22Rv1 (cell line): ENCODE measurements around the gene DNAH8.

Experiments
- ZFX ChIP-seq: fragments of 450-650 bp; IDR thresholded peaks from 2 replicates; pipeline ENCODE4 v1.6.1; 2017; ENCODE audit warnings: antibody characterized with exemption, borderline replicate concordance
- TF ChIP-seq, protein P1 (sequence below): fragments of 450-650 bp; IDR thresholded peaks from 2 replicates; pipeline ENCODE4 v1.5.1; 2017; ENCODE audit warnings: mild to moderate bottlenecking

DNA sequence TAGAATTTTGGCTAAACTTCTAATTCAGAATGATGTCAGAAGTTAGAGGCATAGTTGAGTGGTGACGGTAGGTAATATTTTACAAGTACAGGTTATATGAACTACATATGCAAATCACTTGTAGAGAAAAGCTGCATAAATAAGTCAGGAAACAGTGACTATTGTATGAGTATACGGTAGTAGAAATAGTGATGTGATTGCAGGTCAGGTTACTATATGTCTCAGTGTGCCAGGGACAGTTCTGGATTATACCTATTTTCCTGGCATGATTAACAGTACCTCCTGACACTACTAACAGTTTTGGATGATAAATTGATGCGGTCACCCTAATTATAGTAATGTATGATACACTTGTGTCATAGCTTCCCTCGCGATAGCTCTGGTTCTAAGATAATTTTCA lies 9.2 kb downstream of the DNAH8 start:
- TF ChIP-seq, protein P1, sequence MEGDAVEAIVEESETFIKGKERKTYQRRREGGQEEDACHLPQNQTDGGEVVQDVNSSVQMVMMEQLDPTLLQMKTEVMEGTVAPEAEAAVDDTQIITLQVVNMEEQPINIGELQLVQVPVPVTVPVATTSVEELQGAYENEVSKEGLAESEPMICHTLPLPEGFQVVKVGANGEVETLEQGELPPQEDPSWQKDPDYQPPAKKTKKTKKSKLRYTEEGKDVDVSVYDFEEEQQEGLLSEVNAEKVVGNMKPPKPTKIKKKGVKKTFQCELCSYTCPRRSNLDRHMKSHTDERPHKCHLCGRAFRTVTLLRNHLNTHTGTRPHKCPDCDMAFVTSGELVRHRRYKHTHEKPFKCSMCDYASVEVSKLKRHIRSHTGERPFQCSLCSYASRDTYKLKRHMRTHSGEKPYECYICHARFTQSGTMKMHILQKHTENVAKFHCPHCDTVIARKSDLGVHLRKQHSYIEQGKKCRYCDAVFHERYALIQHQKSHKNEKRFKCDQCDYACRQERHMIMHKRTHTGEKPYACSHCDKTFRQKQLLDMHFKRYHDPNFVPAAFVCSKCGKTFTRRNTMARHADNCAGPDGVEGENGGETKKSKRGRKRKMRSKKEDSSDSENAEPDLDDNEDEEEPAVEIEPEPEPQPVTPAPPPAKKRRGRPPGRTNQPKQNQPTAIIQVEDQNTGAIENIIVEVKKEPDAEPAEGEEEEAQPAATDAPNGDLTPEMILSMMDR, result no peak
- no peak for TF ChIP-seq ZFX
